GM12892 (cell line): Measurements from ENCODE around the gene OR52W1.
"Not testable (repeated sequence)": the region's sequence is repeated elsewhere in the genome, so short reads cannot be mapped to it uniquely, and the experiment has no call there.

ENCODE experiments used
- POLR2A ChIP-seq: IDR thresholded peaks from 2 replicates; pipeline ENCODE4 v1.6.1; 2011; ENCODE audit warnings: low read depth, low read length, control low read depth
- POLR2AphosphoS5 ChIP-seq: IDR thresholded peaks from 2 replicates; pipeline ENCODE4 v1.6.1; 2011; ENCODE audit warnings: low read depth, low read length, control low read depth
- TAF1 ChIP-seq: IDR thresholded peaks from 2 replicates; pipeline ENCODE4 v1.6.1; 2011; ENCODE audit warnings: low read depth, mild to moderate bottlenecking, control low read depth, low read length, borderline replicate concordance

- TF ChIP-seq POLR2AphosphoS5, POLR2A, TAF1: not testable (repeated sequence)
Observed at GRCh38 chr11:6248897-6249296, 49.9 kb downstream of the OR52W1 start.
